Kidney (tissue), 14 donors: ENCODE results near the gene PITPNC1. TPM values are rescaled to one million over a fixed set of nuclear protein-coding genes. Genes with fewer than 3 reads are reported as not detected.

ENCODE experiments used
- DNase-seq, 5 donors: peaks; one replicate each; pipeline ENCODE4 v3.0.0-alpha.2; 2013 to 2020
- FAIRE-seq: peaks from 2 replicates; lab custom pipeline; 2012; peaks lifted over from hg19 to GRCh38; lab: Jason Lieb, UNC
- H3K27ac ChIP-seq, 2 donors: one replicate each; pipeline ENCODE4 v1.7.0; 2013; ENCODE audit warnings: low read depth in 2 of 2, low read length in 2 of 2, inconsistent platforms in 1 of 2
- H3K27me3 ChIP-seq: one replicate; pipeline ENCODE4 v1.7.1; 2013; ENCODE audit warnings: low read length, inconsistent platforms; ENCODE audit not compliant: control insufficient read depth, insufficient read depth
- H3K36me3 ChIP-seq, 3 donors: one replicate each; pipeline versions ENCODE4 v1.7.0 to v1.7.1; 2013; ENCODE audit warnings: low read length in 3 of 3, control low read depth in 1 of 3, inconsistent platforms in 1 of 3; ENCODE audit not compliant: insufficient read depth in 3 of 3, control insufficient read depth in 2 of 3
- H3K4me1 ChIP-seq, 3 donors: one replicate each; pipeline versions ENCODE4 v1.7.0 to v1.7.1; 2013; ENCODE audit warnings: low read length in 3 of 3, inconsistent platforms in 1 of 3, low read depth in 1 of 3; ENCODE audit not compliant: control insufficient read depth in 2 of 3, insufficient read depth in 2 of 3
- H3K4me3 ChIP-seq, 3 donors: one replicate each; pipeline versions ENCODE4 v1.7.0 to v1.8.1; 2013; ENCODE audit warnings: low read length in 3 of 3, control low read depth in 1 of 3, inconsistent platforms in 1 of 3
- H3K9ac ChIP-seq, 3 donors: one replicate each; pipeline versions ENCODE4 v1.7.0 to v1.7.1; 2013; ENCODE audit warnings: low read length in 3 of 3, control low read depth in 1 of 3, inconsistent platforms in 1 of 3
- H3K9me3 ChIP-seq, 3 donors: one replicate each; pipeline versions ENCODE4 v1.7.0 to v1.7.1; 2013; ENCODE audit warnings: low read length in 3 of 3, control low read depth in 1 of 3, inconsistent platforms in 1 of 3; ENCODE audit not compliant: control insufficient read depth in 2 of 3, insufficient read depth in 1 of 3
- CTCF ChIP-seq: IDR thresholded peaks from 3 replicates; pipeline ENCODE4 v1.5.1; 2012; ENCODE audit warnings: mild to moderate bottlenecking, moderate library complexity, borderline replicate concordance; ENCODE audit not compliant: insufficient read depth; ENCODE audit errors: extremely low read depth
- intact Hi-C: fragments of 100-400 bp; cut with DNase I; formaldehyde crosslinking; loops from one replicate; pipeline ENCODE4 v1.11.1; 2022
- polyA plus RNA-seq: library from polyadenylated mRNA; stranded (reverse); fragments of 350-450 nt; fragmentation: Illumina TruSeq; extraction: RNeasy Lipid Tissue Mini Kit (QIAGEN cat#74804); gene quantifications from one replicate; pipeline ENCODE4 v1.2.3, GENCODE V29; 2014; ENCODE audit warnings: low read depth, low replicate concordance; ENCODE audit not compliant: insufficient read depth
- total RNA-seq: library from RNA; stranded (reverse); fragmentation: NEBNext Ultra II Directional; extraction: Animal tissue kit (Norgen Biotek cat#: 25700); gene quantifications from one replicate; pipeline ENCODE4 v1.2.1, GENCODE V29; 2021
- donor health status: control.
- donor health status: control.
- donor health status: control.
- donor health status: control.
- donor health status: control.
- donor health status: DM: yes; HTN: yes; CAD: no.
- donor health status: Normal renal cell carcinoma (clear cell type).

PITPNC1 gene
- total and polyA plus RNA-seq, 2 donors from 2014 or later = 14.2 to 41.3 TPM

GRCh38 chr17:67360880-67361279 lies 16.2 kb upstream of the PITPNC1 start:
- FAIRE-seq (no peak), DNase-seq (no peak)
- Histone ChIP-seq H3K9ac (no peak overlapping the region), H3K4me3 (no peak overlapping the region), H3K27ac (no peak overlapping the region), H3K36me3 (peaks cover 4 to 18% (median 6%) of the 10 kb centered on the region in 3 donors), H3K27me3 (no peaks in the 10 kb centered on the region), H3K4me1 (peaks cover 4 to 13% (median 4%) of the 10 kb centered on the region in 3 donors), H3K9me3 (no peaks in the 10 kb centered on the region)
- no peak for TF ChIP-seq CTCF
- intact Hi-C loops = no loop called here

GRCh38 chr17:67362173-67362572 lies 14.9 kb upstream of the PITPNC1 start:
- FAIRE-seq (no peak), DNase-seq (no peak)
- H3K9ac ChIP-seq = no peak overlapping the region
- H3K27ac ChIP-seq = no peak overlapping the region
- TF ChIP-seq CTCF = no peak
- no peaks in the 10 kb centered on the region for H3K9me3 ChIP-seq
- peaks cover 3 to 13% (median 4%) of the 10 kb centered on the region in 3 donors for H3K36me3 ChIP-seq
- no peaks in the 10 kb centered on the region for H3K27me3 ChIP-seq
- peaks cover 4 to 13% (median 4%) of the 10 kb centered on the region in 3 donors for H3K4me1 ChIP-seq
- intact Hi-C loops = no loop called here
- no peak overlapping the region for H3K4me3 ChIP-seq

- H3K4me1 ChIP-seq = peaks cover 4 to 12% (median 4%) of the 10 kb centered on the region in 3 donors
- no peaks in the 10 kb centered on the region for H3K9me3 ChIP-seq
- H3K9ac ChIP-seq = peak overlapping the region; percentile 52 to 97 (median 86)
- peak overlapping the region in 1 of 2 donors; percentile 93 for H3K27ac ChIP-seq
- intact Hi-C loops = no loop called here
- peaks cover 2 to 8% (median 4%) of the 10 kb centered on the region in 3 donors for H3K36me3 ChIP-seq
- DNase-seq (no peak), FAIRE-seq (no peak)
- H3K4me3 ChIP-seq = peak overlapping the region; percentile 76 to 92 (median 88)
- no peaks in the 10 kb centered on the region for H3K27me3 ChIP-seq
- TF ChIP-seq CTCF = no peak
Measured at GRCh38 chr17:67364847-67365737, 12.0 kb upstream of the PITPNC1 start.
